ENCODE data around the gene FOXP1. TPM values are rescaled to one million over a fixed set of nuclear protein-coding genes. Genes with fewer than 3 reads are reported as not detected.

The FOXP1 gene
- total and polyA plus RNA-seq, 2 of the 8 experiments (the other 6 are each of a cell fraction or from before 2014, with no cell fraction given), result 13.9 to 25.4 TPM

DNA sequence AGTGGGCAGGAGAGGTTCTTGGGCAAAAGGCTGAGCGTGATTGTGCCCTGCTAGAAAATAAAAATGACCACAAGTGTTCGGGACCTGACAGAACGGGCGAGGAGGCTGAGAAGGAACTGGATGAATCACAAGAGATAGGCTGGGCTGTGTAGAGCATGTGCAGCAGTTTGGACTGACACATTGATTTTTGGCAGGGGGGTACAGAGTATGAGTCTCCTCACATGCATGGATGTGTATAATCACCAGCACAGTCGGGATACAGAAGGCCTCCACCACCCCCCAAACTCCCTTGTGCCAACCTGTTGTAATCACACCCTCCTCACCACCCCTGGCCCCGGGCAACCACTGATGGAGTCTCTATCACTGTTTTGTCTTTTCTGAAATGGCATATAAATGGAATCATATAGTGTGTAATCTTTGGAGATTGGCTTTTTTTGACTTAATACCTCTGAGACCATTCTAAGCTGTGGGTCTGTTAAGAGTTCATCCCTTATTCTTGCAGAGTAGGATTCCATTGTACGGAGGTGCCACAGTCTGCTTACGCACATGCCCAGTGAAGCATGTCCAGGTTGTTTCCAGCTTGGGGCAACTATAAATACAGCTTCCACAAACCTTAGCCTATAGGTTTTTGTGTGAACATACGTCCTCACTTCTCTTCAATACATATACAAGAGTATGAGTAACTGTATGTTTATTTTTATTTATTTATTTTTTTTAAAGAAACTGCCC lies 438.8 kb downstream of the FOXP1 start:
- Histone ChIP-seq H4K5ac (ENCODE audit: insufficient read length, low read depth, low read length) (no peak overlapping the region), H3K4ac (replicated peaks; ENCODE audit: insufficient read length, low read depth, low read length) (no peak overlapping the region), H3K4me1 (replicated peaks in 1 of 4; ENCODE audit: control insufficient read depth in 3 of 4, insufficient read depth in 4 of 4, low read length in 3 of 4) (peaks cover 0 to 7% (median 6%) of the 10 kb centered on the region in 4 experiments; a peak in 6 of 7 replicates), H3K36me3 (ENCODE audit: control insufficient read depth in 2 of 4, insufficient read depth in 4 of 4, low read length in 3 of 4) (no peaks in the 10 kb centered on the region), H2BK5ac (ENCODE audit: low read depth, low read length) (no peak overlapping the region), H2BK15ac (ENCODE audit: low read length) (no peak overlapping the region), H2BK120ac (replicated peaks; ENCODE audit: low read depth, low read length) (no peak overlapping the region), H3K4me3 (ENCODE audit: extremely low read depth in 1 of 4, insufficient read depth in 2 of 4, low read depth in 3 of 4, low read length in 4 of 4) (no peak overlapping the region), H3K79me1 (ENCODE audit: low read depth, low read length) (no peaks in the 10 kb centered on the region), H3K9me3 (ENCODE audit: insufficient read depth in 2 of 2, low read depth in 1 of 2, low read length in 1 of 2) (no peaks in the 10 kb centered on the region), H3K23ac (ENCODE audit: insufficient read length) (no peak overlapping the region), H3K27ac (ENCODE audit: low read depth, low read length) (no peak overlapping the region), H3K23me2 (ENCODE audit: low read depth, low read length) (no peaks in the 10 kb centered on the region), H4K20me1 (replicated peaks in 1 of 2; ENCODE audit: control insufficient read depth in 1 of 2, insufficient read depth in 2 of 2, low read length in 2 of 2) (no peaks in the 10 kb centered on the region), H2AK5ac (ENCODE audit: low read depth, low read length) (no peak overlapping the region), H3K9ac (replicated peaks in 1 of 4; ENCODE audit: extremely low read depth in 1 of 4, low read depth in 3 of 4, low read length in 3 of 4) (no peak overlapping the region), H3K14ac (ENCODE audit: insufficient read length) (no peak overlapping the region), H2BK20ac (ENCODE audit: low read length) (no peak overlapping the region), H4K91ac (replicated peaks; ENCODE audit: insufficient read length, low read length) (no peak overlapping the region), H3K27me3 (replicated peaks in 1 of 4; ENCODE audit: control insufficient read depth in 3 of 4, extremely low read depth in 1 of 4, insufficient read depth in 3 of 4, low read length in 3 of 4) (no peaks in the 10 kb centered on the region), H2BK12ac (ENCODE audit: low read depth, low read length) (0 out of 2 replicates have a peak overlapping the region, but pooled peaks have one; percentile 28), H3K4me2 (ENCODE audit: insufficient read depth in 1 of 2, low read depth in 2 of 2, low read length in 2 of 2) (no peak overlapping the region), H3K56ac (replicated peaks; ENCODE audit: insufficient read length, low read depth, low read length) (no peak overlapping the region), H2AFZ (ENCODE audit: low read length) (no peak overlapping the region), H3K79me2 (ENCODE audit: control insufficient read depth in 1 of 2, insufficient read depth in 2 of 2, low read length in 2 of 2) (no peaks in the 10 kb centered on the region), H3K18ac (ENCODE audit: extremely low read depth, low read length) (0 out of 2 replicates have a peak overlapping the region, but pooled peaks have one; percentile 4), H4K8ac (ENCODE audit: extremely low read depth, insufficient read depth, low read length) (no peak overlapping the region)
- 85% methylated on average over 9 of the region's 9 CpGs; no CpG with 5 or more reads in 1 of the 2 experiments for WGBS, 2 experiments (ENCODE audit: extremely low coverage in 1 of 2, insufficient coverage in 1 of 2, insufficient read length in 1 of 2, insufficient replicate concordance in 2 of 2, low coverage in 1 of 2, low lambda C conversion rate in 2 of 2, missing lambda C conversion rate in 1 of 2)
- ChIA-PET CTCF (ENCODE audit: partially characterized antibody) (interaction anchor here (0.6 kb wide), 1 partner anchor 168 kb away, joined by 3 read pairs; no protein-coding TSS in a partner anchor), POLR2A (ENCODE audit: partially characterized antibody) (interaction anchor here (0.9 to 1.5 kb wide), 2 partner anchors 9 to 10 kb away, joined by 3 read pairs; no protein-coding TSS in a partner anchor)
- DNase-seq (ENCODE audit: low read depth in 1 of 2, low spot score in 2 of 2) (no peak), FAIRE-seq (no peak)
- TF ChIP-seq JUN (IDR thresholded peaks at IDR 0.05; ENCODE audit: low read depth, low read length) (no peak), CBX5 (IDR thresholded peaks at IDR 0.05; ENCODE audit: low read depth, low read length) (no peak), EGR1 (IDR thresholded peaks at IDR 0.05; ENCODE audit: borderline replicate concordance, low read depth, low read length) (no peak), BRCA1 (IDR thresholded peaks at IDR 0.05; ENCODE audit: low read depth, low read length) (no peak), EZH2 (IDR thresholded peaks at IDR 0.05; ENCODE audit: low read depth, low read length, severe bottlenecking) (no peak), HDAC2 (IDR thresholded peaks at IDR 0.05; ENCODE audit: borderline replicate concordance in 1 of 2, low read depth in 2 of 2, low read length in 2 of 2) (no peak), CEBPB (IDR thresholded peaks at IDR 0.05; ENCODE audit: low read depth, low read length) (no peak)
- TF ChIP-seq, protein P1, sequence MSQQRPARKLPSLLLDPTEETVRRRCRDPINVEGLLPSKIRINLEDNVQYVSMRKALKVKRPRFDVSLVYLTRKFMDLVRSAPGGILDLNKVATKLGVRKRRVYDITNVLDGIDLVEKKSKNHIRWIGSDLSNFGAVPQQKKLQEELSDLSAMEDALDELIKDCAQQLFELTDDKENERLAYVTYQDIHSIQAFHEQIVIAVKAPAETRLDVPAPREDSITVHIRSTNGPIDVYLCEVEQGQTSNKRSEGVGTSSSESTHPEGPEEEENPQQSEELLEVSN (IDR thresholded peaks at IDR 0.05), result no peak
- TF ChIP-seq, protein P2, sequence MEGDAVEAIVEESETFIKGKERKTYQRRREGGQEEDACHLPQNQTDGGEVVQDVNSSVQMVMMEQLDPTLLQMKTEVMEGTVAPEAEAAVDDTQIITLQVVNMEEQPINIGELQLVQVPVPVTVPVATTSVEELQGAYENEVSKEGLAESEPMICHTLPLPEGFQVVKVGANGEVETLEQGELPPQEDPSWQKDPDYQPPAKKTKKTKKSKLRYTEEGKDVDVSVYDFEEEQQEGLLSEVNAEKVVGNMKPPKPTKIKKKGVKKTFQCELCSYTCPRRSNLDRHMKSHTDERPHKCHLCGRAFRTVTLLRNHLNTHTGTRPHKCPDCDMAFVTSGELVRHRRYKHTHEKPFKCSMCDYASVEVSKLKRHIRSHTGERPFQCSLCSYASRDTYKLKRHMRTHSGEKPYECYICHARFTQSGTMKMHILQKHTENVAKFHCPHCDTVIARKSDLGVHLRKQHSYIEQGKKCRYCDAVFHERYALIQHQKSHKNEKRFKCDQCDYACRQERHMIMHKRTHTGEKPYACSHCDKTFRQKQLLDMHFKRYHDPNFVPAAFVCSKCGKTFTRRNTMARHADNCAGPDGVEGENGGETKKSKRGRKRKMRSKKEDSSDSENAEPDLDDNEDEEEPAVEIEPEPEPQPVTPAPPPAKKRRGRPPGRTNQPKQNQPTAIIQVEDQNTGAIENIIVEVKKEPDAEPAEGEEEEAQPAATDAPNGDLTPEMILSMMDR (IDR thresholded peaks at IDR 0.05; ENCODE audit: control extremely low read depth in 1 of 3, insufficient read depth in 1 of 3, low read depth in 1 of 3, low read length in 3 of 3), result no peak

All from H1 (cell line).